Vagina (tissue), 2 donors: ENCODE results near the gene COX8A. TPM values are rescaled to one million over a fixed set of nuclear protein-coding genes. Genes with fewer than 3 reads are reported as not detected.

Source experiments
- DNase-seq, 2 donors: peaks; one replicate each; pipeline ENCODE4 v3.0.0-alpha.2; 2017; ENCODE audit errors: extremely low spot score in 2 of 2
- H3K27ac ChIP-seq: fragments of 200-600 bp; sonication (generic); one replicate; pipeline ENCODE4 v1.5.1; 2019
- H3K27me3 ChIP-seq: fragments of 200-600 bp; sonication (generic); one replicate; pipeline ENCODE4 v1.5.1; 2019
- H3K36me3 ChIP-seq, 2 donors: fragments of 200-600 bp; sonication (generic); one replicate each; pipeline ENCODE4 v1.5.1; 2017 to 2019
- H3K4me1 ChIP-seq: fragments of 200-600 bp; sonication (generic); one replicate; pipeline ENCODE4 v1.5.1; 2019
- H3K4me3 ChIP-seq, 2 donors: fragments of 200-600 bp; sonication (generic); 1 replicate in 1 of 2; 2 replicates in 1 of 2; pipeline ENCODE4 v1.5.1; 2016 to 2019
- H3K9me3 ChIP-seq: fragments of 200-600 bp; sonication (generic); one replicate; pipeline ENCODE4 v1.5.1; 2019
- CTCF ChIP-seq, 3 experiments: fragments of 450-650 bp in 2 of 3; fragments of 200-600 bp in 1 of 3; sonication (generic) in 1 of 3; IDR thresholded peaks; one replicate each; pipeline ENCODE4 v1.5.1; 2017 to 2019; ENCODE audit warnings: antibody characterized with exemption in 3 of 3, mild to moderate bottlenecking in 2 of 3, moderate library complexity in 2 of 3
- POLR2A ChIP-seq, 2 donors: fragments of 450-650 bp; IDR thresholded peaks; one replicate each; pipeline ENCODE4 v1.6.1; 2017; ENCODE audit warnings: antibody characterized with exemption in 2 of 2, mild to moderate bottlenecking in 2 of 2, moderate library complexity in 2 of 2
- POLR2AphosphoS5 ChIP-seq, 2 donors: sonication (generic); formaldehyde crosslinking; IDR thresholded peaks; one replicate each; pipeline ENCODE4 v1.9.0; 2017; ENCODE audit warnings: antibody characterized with exemption in 2 of 2, mild to moderate bottlenecking in 2 of 2, low read depth in 1 of 2; ENCODE audit not compliant: insufficient read depth in 1 of 2
- intact Hi-C: fragments of 100-400 bp; cut with DNase I; formaldehyde crosslinking; loops from one replicate; pipeline ENCODE4 v1.15.1; 2023
- total RNA-seq: library from RNA; depleted of rRNA; stranded (reverse); fragments of >200 nt; gene quantifications from one replicate; pipeline ENCODE4 v1.2.3, GENCODE V29; 2016

Gene COX8A
- total RNA-seq, 1 donor from 2014 or later, result 383 TPM

GRCh38 chr11:64018310-64018709 is 43.9 kb downstream of the COX8A start:
- Histone ChIP-seq H3K27me3 (no peaks in the 10 kb centered on the region), H3K36me3 (no peaks in the 10 kb centered on the region), H3K9me3 (no peaks in the 10 kb centered on the region), H3K4me1 (peaks cover 20% of the 10 kb centered on the region), H3K27ac (no peak overlapping the region), H3K4me3 (no peak overlapping the region)
- no peak for DNase-seq
- intact Hi-C loops, result loop anchor here (10.0 kb wide), 1 partner anchor 1826 kb away; no protein-coding TSS in a partner anchor
- TF ChIP-seq POLR2A (IDR thresholded peaks at IDR 0.05) (no peak), CTCF (IDR thresholded peaks at IDR 0.05) (no peak), POLR2AphosphoS5 (IDR thresholded peaks at IDR 0.05; ENCODE audit: insufficient read depth in 1 of 2, low read depth in 1 of 2) (no peak)

GRCh38 chr11:64019106-64020037 is 45.0 kb downstream of the COX8A start:
- DNase-seq, result no peak
- TF ChIP-seq CTCF (IDR thresholded peaks at IDR 0.05), result no peak
- TF ChIP-seq POLR2AphosphoS5 (IDR thresholded peaks at IDR 0.05; ENCODE audit: insufficient read depth in 1 of 2, low read depth in 1 of 2), result no peak
- TF ChIP-seq POLR2A (IDR thresholded peaks at IDR 0.05), result no peak
- Histone ChIP-seq H3K4me3 (no peak overlapping the region), H3K27me3 (no peaks in the 10 kb centered on the region), H3K9me3 (no peaks in the 10 kb centered on the region), H3K27ac (no peak overlapping the region), H3K4me1 (peaks cover 20% of the 10 kb centered on the region), H3K36me3 (no peaks in the 10 kb centered on the region)
- intact Hi-C loops, result loop anchor here (10.0 kb wide), 1 partner anchor 1825 kb away; no protein-coding TSS in a partner anchor

- no peak overlapping the region for H3K27ac ChIP-seq
- DNase-seq, result no peak
- TF ChIP-seq CTCF (IDR thresholded peaks at IDR 0.05), result no peak
- TF ChIP-seq POLR2A (IDR thresholded peaks at IDR 0.05), result no peak
- TF ChIP-seq POLR2AphosphoS5 (IDR thresholded peaks at IDR 0.05; ENCODE audit: insufficient read depth in 1 of 2, low read depth in 1 of 2), result no peak
- no peaks in the 10 kb centered on the region for H3K36me3 ChIP-seq
- no peak overlapping the region for H3K4me3 ChIP-seq
- intact Hi-C loops, result no loop called here
- H3K27me3 ChIP-seq, result no peaks in the 10 kb centered on the region
- peaks cover 20% of the 10 kb centered on the region for H3K4me1 ChIP-seq
- no peaks in the 10 kb centered on the region for H3K9me3 ChIP-seq
Observed at GRCh38 chr11:64020976-64021756, 46.7 kb downstream of the COX8A start.

GRCh38 chr11:64021757-64022093 is 47.3 kb downstream of the COX8A start:
- no peaks in the 10 kb centered on the region for H3K27me3 ChIP-seq
- H3K27ac ChIP-seq, result no peak overlapping the region
- no peaks in the 10 kb centered on the region for H3K9me3 ChIP-seq
- no peak for TF ChIP-seq POLR2AphosphoS5 (IDR thresholded peaks at IDR 0.05; ENCODE audit: insufficient read depth in 1 of 2, low read depth in 1 of 2)
- no peak for TF ChIP-seq CTCF (IDR thresholded peaks at IDR 0.05)
- TF ChIP-seq POLR2A (IDR thresholded peaks at IDR 0.05), result no peak
- no peak overlapping the region for H3K4me3 ChIP-seq
- no peaks in the 10 kb centered on the region for H3K36me3 ChIP-seq
- intact Hi-C loops, result no loop called here
- no peak for DNase-seq
- peaks cover 20% of the 10 kb centered on the region for H3K4me1 ChIP-seq
